Hindlimb muscle (tissue), 1 donor: ENCODE results near the gene ZMYM3. TPM values are rescaled to one million over a fixed set of nuclear protein-coding genes. Genes with fewer than 3 reads are reported as not detected.
A peak's percentile ranks its signal among the peaks of the same experiment; 100 is the strongest.

Experiments
- DNase-seq: peaks from one replicate; pipeline ENCODE4 v3.0.0-alpha.2; 2013
- polyA plus RNA-seq: library from polyadenylated mRNA; unstranded; fragments of 120-200 nt; gene quantifications from one replicate; pipeline ENCODE4 v1.2.1, GENCODE V29; 2013; ENCODE audit not compliant: insufficient read length

Gene ZMYM3
- polyA plus RNA-seq, 1 donor: 22.0 TPM

DNA sequence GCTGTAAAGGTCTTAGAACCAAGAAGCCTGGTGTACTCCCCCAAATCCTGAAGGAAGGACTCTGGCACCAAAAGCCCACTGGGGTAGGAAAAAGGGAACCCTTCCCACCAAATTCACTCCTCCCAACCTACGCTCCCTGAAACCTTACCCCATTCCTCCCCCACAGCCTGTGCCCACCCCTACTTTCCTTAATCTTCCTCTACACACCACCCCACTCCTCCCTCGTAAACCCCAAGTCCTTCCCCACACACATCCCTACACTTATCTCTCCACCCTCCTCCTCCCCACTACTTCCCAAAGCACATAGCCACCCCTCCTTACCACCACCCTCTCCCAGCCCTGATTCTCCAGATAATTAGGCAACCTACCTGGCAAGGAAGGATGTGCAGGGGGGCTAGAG lies 1.7 kb downstream of the ZMYM3 start:
- DNase-seq: no peak

DNA sequence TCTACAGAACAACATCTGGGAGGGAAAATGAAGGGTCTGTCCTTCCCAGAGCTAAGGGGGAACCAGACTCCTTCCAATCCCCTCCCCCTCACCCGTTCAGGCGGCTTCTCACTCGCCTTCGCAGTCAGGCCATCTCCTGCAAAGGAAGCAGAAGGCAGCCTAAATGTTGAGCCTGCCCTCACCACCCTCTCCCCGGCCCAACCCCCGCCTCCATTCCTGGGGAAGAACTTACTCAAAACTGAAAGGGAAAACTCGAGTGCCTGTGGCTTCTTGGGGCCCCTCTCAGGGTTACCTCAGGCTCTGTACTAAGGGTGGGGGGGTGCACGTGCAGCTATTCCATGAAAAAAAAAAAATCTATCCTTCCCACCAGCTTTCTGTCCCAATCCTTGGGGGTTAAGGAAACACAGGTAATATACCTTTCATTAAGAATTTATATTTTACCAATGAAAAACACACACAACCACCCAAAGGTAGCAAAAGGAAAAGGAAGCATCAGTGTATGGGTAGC lies 2.4 kb downstream of the ZMYM3 start:
- DNase-seq: peak; percentile 7

GRCh38 chrX:71250841-71251240 lies 3.1 kb downstream of the ZMYM3 start:
- peak; percentile 2 for DNase-seq

DNA sequence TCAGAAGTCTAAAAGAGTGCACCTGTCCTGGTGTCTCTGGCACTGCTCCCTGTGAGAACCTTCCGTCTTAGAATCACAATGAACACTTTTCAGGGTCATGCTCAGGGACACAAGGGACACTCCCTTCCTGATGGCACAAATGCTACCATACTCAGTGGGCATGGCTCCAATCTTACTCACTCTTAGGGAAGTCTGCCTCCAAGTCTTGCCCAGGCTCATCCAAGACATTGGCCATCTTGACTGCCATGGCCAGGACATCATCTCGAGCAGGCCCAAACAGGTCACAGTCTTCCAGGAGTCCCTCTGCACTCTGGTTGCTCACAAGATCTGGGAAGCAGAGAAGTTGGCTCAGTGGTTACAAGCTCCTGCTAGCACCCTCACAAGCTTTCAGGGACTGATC lies 8.8 kb downstream of the ZMYM3 start:
- DNase-seq: no peak

DNA sequence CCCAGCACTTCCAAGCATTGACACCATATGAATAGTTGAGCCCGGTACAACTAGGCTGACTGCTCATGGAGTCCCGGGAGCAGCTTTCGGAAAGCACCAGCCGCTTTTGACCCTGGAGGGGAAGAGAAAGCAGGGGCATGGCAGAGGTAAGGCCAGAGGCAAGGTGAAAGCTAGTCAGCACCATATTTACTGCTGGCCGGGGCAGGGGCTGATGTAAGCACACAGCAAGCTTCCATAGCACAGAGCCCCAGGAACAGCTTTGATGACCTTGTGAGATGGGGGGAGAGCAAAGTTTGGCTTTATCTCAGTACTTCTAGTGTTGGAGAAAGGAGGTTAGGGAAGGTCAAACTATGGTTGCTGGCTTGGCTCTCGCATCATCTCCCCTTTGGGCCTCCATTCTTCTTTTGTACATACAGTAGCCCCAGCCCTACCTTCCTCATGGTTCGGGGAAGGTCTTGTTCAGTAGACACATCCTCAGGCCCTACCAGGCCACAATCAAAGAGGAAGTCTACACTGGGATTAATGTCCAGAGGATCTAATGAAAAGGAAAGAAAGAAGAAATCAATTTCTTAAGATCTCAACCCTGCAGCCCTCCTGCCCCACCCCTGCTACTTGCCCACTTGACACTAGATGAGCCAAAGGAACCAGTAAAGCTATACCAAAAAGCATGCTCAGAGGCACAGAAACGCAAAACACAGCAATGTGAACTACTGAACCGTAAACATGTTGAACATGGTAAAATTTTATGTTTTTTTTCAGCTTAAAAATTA lies 9.4 kb downstream of the ZMYM3 start:
- DNase-seq: no peak

DNA sequence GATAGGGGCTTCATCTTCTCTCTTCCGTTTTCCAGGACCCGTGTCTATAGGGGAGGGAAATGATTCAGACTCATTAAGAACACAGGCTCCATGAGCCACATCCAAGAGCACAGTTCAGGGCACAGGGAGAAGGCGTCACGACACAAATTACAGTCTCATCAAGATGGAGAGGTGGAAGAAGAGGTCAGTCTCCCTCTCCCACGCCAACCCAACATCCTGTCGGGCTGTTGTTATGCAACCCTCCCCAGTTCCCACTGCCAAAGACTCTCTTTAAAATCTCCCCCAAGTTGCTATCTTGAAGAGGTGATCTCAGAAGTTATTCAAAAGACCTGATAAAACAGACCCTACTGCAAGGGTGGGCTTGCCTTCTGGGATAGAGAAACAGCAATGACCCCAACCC lies 12.6 kb downstream of the ZMYM3 start:
- DNase-seq: no peak

GRCh38 chrX:71239781-71240180 lies 14.2 kb downstream of the ZMYM3 start:
- DNase-seq: no peak

DNA sequence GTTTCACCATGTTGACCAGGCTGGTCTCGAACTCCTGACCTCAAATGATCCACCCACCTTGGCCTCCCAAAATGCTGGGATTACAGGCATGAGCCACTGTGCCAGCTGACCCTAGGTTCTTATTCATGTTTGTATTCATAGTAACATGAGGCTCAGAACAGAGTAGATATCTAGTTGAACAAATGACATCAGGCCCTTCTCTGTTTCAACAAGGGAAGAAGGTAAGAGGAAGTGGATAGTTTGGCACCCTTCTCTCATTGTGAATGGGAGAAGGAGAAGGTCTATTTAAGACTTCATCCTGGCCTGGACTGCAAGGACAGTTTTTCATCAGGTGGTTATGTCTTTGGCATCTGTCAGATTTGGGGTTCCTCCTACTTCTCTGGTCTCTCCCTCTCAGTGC lies 17.1 kb downstream of the ZMYM3 start:
- no peak for DNase-seq

DNA sequence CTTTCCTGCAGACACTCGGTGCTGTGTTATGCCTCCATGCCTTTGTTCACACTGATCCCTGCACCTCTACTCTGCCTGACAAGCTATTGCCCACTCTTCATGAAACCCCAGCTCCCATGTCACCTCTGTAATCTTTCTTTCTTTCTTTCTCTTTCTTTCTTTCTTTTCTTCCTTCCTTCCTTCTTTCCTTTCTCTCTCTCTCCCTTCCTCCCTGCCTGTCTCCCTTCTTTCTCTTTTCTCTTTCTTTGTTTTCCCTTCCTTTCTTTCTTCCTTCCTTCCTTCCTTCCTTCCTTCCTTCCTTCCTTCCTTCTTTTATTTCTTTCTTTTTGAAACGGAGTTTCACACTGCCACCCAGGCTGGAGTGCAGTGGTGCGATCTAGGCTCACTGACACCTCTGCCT lies 18.5 kb downstream of the ZMYM3 start:
- DNase-seq: no peak

DNA sequence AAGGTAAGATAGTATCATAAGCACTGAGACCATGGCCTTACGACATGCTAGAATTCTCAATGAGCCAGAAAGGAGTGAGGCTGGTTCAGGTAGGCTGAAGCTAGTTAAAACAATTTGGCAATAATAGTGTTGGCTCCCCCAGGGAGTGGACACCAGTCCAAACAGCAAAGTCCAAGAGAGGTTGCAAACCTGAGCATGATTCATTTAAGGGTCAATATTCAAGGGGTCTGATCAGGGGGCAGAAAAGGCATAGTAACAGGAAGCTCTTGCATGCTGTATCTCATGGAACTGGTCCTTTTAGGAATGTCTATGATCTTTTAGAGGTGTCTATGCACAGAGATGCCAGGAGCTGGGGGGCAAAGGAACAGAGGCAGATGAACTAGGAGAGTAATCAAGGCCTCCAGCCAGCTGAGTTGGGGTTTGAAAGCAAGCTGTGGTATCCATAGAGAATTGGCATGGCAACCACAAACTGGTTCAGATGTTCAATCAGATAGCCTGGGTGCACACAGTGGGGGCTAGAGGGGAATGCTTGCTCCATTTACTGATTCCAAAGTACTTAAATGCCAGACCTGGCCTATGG lies 25.8 kb downstream of the ZMYM3 start:
- DNase-seq: no peak

DNA sequence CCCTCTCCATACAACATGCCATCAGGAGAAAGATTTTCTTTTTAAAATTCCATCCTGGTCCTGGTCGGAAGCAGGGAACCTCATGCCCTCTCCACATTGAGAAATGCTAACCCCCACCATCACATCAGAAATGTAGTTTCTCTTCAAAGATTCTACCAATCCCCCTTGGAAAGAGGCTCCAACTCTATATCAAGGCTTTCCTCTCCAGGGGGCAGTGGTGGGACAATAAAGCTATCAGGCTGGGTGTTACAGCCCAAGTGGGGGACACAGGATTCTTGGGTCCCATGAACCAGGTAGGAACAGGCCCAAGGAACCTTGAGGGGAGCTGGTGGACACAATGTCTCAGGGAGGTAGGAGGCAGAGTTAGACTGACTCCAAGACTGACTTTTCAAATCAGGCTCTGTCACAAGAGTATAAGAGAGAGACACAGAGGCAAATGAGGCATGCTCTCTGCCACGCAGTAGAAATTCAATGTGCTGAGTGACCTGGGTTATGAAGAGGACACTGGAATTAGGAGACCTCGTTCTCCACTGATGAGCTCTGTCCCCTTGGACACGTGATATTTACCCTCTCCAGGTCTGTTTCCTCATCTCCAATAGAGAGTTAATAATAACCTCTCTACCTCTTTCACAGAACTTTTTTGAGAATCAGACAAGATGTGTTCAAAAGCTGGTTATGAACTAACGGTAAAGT lies 26.4 kb downstream of the ZMYM3 start:
- DNase-seq: no peak

GRCh38 chrX:71225676-71226075 lies 28.3 kb downstream of the ZMYM3 start:
- DNase-seq: no peak

- DNase-seq: no peak
These were observed 28.9 kb downstream of the ZMYM3 start for GRCh38 chrX:71225009-71225408.

DNA sequence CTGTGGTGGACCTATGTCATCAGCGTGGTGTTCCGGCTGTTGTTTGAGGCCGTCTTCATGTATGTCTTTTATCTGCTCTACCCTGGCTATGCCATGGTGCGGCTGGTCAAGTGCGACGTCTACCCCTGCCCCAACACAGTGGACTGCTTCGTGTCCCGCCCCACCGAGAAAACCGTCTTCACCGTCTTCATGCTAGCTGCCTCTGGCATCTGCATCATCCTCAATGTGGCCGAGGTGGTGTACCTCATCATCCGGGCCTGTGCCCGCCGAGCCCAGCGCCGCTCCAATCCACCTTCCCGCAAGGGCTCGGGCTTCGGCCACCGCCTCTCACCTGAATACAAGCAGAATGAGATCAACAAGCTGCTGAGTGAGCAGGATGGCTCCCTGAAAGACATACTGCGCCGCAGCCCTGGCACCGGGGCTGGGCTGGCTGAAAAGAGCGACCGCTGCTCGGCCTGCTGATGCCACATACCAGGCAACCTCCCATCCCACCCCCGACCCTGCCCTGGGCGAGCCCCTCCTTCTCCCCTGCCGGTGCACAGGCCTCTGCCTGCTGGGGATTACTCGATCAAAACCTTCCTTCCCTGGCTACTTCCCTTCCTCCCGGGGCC lies 29.7 kb downstream of the ZMYM3 start:
- DNase-seq: no peak

DNA sequence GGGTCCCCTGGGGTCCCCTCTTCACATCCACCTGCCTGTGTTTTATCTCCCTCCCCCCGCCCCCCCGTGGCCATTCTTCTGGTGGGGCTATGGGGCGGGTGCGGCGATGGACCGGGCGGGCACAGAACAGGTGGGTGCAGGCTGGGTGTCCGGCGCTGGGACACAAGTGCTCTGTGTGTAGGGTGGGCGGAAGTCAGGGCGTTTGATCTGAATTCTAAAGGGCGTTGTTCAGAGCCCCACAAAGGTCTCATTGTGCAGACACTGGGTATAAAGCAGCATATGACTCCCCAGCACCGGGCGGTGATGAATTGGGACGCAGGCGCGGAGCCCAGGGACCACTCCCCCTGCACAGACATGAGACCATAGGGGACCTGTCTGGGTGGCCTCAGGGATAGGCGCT lies 31.0 kb downstream of the ZMYM3 start, which contains the start of gene GJB1:
Gene GJB1 (plus strand): TSS at position 296 of the 400 bp plus-strand sequence. CDS start 484 bp downstream, outside the sequence.
- DNase-seq: no peak

DNA sequence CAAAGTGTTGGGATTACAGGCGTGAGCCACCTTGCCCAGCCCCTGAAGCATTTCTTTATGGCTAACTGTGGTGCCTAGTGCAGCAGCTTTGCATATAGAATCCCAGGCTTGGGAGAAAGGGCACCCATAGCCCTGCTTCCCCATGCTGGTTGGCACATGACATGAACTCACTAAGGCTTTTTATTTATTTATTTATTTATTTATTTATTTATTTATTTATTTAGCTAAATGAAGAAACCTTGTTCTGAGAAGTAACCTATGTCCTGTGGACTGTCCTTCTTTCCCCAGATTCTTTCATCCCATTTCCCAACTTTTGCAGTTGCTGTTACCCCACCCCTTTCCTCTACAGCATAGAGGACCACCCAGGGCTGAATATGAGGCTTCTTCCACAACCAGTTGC lies 32.8 kb downstream of the ZMYM3 start:
- DNase-seq: no peak

- DNase-seq: no peak
These were observed 36.6 kb downstream of the ZMYM3 start for GRCh38 chrX:71217298-71217697.

GRCh38 chrX:71216485-71216884 lies 37.5 kb downstream of the ZMYM3 start:
- DNase-seq: no peak

- no peak for DNase-seq
These were observed 38.5 kb downstream of the ZMYM3 start for GRCh38 chrX:71215338-71215912.

- DNase-seq: no peak
These were observed 39.2 kb downstream of the ZMYM3 start for GRCh38 chrX:71214604-71215337.

DNA sequence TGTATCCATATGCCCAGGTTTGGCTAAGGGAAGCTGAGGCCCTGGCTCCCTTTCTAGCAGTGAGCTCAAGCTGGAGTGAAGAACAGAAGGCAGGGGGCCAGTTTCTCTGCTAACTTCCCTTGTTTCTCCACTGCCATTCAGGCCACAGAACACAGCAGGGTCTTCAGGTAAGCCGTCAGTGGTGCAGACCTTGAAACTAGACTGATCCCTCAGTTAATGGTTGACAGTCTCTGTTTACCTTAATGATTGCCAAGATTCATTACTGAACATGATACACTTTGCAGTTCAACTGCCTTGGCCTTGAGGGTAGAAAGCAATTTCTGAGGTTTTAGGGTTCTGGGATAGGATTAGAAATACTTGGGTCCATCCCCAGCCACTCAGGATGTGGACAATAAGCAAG lies 39.8 kb downstream of the ZMYM3 start:
- no peak for DNase-seq

DNA sequence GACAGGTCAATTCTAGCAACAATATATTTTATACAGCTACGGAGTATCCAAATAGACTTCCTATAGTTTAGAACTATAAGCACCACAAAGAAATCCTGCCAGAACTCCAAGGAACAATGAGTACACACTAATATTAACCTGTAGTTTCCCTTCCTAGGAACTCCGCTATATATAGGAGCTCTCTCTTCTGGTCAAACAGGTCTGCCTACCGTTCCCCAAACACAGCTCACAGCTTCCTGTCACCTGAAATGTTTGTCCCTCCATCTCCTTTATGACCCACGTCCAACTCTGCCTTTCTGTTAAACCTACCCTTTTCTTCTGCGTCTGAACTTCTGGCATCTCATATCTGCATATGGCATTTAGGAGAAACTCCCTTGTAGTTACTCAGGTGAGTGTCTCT lies 41.4 kb downstream of the ZMYM3 start:
- no peak for DNase-seq
